ENCODE results near the gene ABCA13.

GRCh38 chr7:48537561-48537960 is 366.3 kb downstream of the ABCA13 start:
- no peak for TF ChIP-seq POLR2A (IDR thresholded peaks at IDR 0.05)
- no peak for TF ChIP-seq CTCF (IDR thresholded peaks at IDR 0.05)

Data from right lobe of liver (tissue), 4 donors.